ENCODE data around the gene WDR38. TPM values are rescaled to one million over a fixed set of nuclear protein-coding genes. Genes with fewer than 3 reads are reported as not detected.

The WDR38 gene
- total and polyA plus RNA-seq, 2 of the 13 experiments (the other 11 are each of a cell fraction or from before 2014, with no cell fraction given) = not detected

- TF ChIP-seq, protein P1, sequence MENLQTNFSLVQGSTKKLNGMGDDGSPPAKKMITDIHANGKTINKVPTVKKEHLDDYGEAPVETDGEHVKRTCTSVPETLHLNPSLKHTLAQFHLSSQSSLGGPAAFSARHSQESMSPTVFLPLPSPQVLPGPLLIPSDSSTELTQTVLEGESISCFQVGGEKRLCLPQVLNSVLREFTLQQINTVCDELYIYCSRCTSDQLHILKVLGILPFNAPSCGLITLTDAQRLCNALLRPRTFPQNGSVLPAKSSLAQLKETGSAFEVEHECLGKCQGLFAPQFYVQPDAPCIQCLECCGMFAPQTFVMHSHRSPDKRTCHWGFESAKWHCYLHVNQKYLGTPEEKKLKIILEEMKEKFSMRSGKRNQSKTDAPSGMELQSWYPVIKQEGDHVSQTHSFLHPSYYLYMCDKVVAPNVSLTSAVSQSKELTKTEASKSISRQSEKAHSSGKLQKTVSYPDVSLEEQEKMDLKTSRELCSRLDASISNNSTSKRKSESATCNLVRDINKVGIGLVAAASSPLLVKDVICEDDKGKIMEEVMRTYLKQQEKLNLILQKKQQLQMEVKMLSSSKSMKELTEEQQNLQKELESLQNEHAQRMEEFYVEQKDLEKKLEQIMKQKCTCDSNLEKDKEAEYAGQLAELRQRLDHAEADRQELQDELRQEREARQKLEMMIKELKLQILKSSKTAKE (CRISPR knock-in tag; IDR thresholded peaks at IDR 0.05; ENCODE audit: borderline replicate concordance) = no peak
- TF ChIP-seq GFI1 (CRISPR knock-in tag; IDR thresholded peaks at IDR 0.05; ENCODE audit: borderline replicate concordance) (peak; percentile 97), ZNF572 (CRISPR knock-in tag; IDR thresholded peaks at IDR 0.05) (0 out of 2 replicates have a peak, but pooled peaks have one; percentile 36), SAP130 (CRISPR knock-in tag; IDR thresholded peaks at IDR 0.05; ENCODE audit: low read depth) (no peak), ZNF207 (IDR thresholded peaks at IDR 0.05; ENCODE audit: borderline replicate concordance) (no peak), AGO1 (IDR thresholded peaks at IDR 0.05; ENCODE audit: low read depth, low read length, poor library complexity, severe bottlenecking) (peak; percentile 32), ZFX (CRISPR knock-in tag; IDR thresholded peaks at IDR 0.05; ENCODE audit: low read depth) (0 out of 2 replicates have a peak, but pooled peaks have one; percentile 40), ZNF737 (CRISPR knock-in tag; IDR thresholded peaks at IDR 0.05; ENCODE audit: borderline replicate concordance) (no peak), ZBTB7A (CRISPR knock-in tag; IDR thresholded peaks at IDR 0.05) (peak; percentile 53), ZNF503 (CRISPR knock-in tag; IDR thresholded peaks at IDR 0.05) (no peak), PHF21A (CRISPR knock-in tag; IDR thresholded peaks at IDR 0.05) (peak; percentile 57; the same call in 1 of the 2 replicates), HNRNPLL (IDR thresholded peaks at IDR 0.05; ENCODE audit: low read depth, low read length, poor library complexity, severe bottlenecking) (no peak), ZNF547 (CRISPR knock-in tag; IDR thresholded peaks at IDR 0.05) (0 out of 2 replicates have a peak, but pooled peaks have one; percentile 62), ZNF670 (CRISPR knock-in tag; IDR thresholded peaks at IDR 0.05; ENCODE audit: borderline replicate concordance) (no peak), KDM1A (CRISPR knock-in tag; IDR thresholded peaks at IDR 0.05) (0 out of 2 replicates have a peak, but pooled peaks have one; percentile 7), ZNF761 (CRISPR knock-in tag; conservative IDR thresholded peaks at IDR 0.05) (peak; percentile 43; the same call in 1 of the 2 replicates), ZMYM2 (CRISPR knock-in tag; IDR thresholded peaks at IDR 0.05) (0 out of 2 replicates have a peak, but pooled peaks have one; percentile 38)
- TF ChIP-seq, protein P2, sequence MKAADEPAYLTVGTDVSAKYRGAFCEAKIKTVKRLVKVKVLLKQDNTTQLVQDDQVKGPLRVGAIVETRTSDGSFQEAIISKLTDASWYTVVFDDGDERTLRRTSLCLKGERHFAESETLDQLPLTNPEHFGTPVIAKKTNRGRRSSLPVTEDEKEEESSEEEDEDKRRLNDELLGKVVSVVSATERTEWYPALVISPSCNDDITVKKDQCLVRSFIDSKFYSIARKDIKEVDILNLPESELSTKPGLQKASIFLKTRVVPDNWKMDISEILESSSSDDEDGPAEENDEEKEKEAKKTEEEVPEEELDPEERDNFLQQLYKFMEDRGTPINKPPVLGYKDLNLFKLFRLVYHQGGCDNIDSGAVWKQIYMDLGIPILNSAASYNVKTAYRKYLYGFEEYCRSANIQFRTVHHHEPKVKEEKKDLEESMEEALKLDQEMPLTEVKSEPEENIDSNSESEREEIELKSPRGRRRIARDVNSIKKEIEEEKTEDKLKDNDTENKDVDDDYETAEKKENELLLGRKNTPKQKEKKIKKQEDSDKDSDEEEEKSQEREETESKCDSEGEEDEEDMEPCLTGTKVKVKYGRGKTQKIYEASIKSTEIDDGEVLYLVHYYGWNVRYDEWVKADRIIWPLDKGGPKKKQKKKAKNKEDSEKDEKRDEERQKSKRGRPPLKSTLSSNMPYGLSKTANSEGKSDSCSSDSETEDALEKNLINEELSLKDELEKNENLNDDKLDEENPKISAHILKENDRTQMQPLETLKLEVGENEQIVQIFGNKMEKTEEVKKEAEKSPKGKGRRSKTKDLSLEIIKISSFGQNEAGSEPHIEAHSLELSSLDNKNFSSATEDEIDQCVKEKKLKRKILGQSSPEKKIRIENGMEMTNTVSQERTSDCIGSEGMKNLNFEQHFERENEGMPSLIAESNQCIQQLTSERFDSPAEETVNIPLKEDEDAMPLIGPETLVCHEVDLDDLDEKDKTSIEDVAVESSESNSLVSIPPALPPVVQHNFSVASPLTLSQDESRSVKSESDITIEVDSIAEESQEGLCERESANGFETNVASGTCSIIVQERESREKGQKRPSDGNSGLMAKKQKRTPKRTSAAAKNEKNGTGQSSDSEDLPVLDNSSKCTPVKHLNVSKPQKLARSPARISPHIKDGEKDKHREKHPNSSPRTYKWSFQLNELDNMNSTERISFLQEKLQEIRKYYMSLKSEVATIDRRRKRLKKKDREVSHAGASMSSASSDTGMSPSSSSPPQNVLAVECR (CRISPR knock-in tag; IDR thresholded peaks at IDR 0.05; ENCODE audit: borderline replicate concordance) = peak; percentile 34; the same call in 1 of the 2 replicates
These were observed 13.5 kb upstream of the WDR38 start (continued) for GRCh38 chr9:124839612-124840299.
